ENCODE results near the gene RUFY4.

GRCh38 chr2:218093879-218094278 is 24.8 kb downstream of the RUFY4 start:
- TF ChIP-seq EP300 (IDR thresholded peaks at IDR 0.05) (no peak), CTCF (IDR thresholded peaks at IDR 0.05) (no peak), JUN (IDR thresholded peaks at IDR 0.05) (no peak), HDAC2 (IDR thresholded peaks at IDR 0.05) (no peak), GATA3 (IDR thresholded peaks at IDR 0.05; ENCODE audit: borderline replicate concordance) (no peak), ZFP36 (IDR thresholded peaks at IDR 0.05; ENCODE audit: borderline replicate concordance, partially characterized antibody) (no peak), RAD21 (conservative IDR thresholded peaks at IDR 0.05 in 1 of 2, IDR thresholded peaks at IDR 0.05 in 1 of 2) (no peak), CEBPB (IDR thresholded peaks at IDR 0.05) (no peak)
- TF ChIP-seq, protein P1, sequence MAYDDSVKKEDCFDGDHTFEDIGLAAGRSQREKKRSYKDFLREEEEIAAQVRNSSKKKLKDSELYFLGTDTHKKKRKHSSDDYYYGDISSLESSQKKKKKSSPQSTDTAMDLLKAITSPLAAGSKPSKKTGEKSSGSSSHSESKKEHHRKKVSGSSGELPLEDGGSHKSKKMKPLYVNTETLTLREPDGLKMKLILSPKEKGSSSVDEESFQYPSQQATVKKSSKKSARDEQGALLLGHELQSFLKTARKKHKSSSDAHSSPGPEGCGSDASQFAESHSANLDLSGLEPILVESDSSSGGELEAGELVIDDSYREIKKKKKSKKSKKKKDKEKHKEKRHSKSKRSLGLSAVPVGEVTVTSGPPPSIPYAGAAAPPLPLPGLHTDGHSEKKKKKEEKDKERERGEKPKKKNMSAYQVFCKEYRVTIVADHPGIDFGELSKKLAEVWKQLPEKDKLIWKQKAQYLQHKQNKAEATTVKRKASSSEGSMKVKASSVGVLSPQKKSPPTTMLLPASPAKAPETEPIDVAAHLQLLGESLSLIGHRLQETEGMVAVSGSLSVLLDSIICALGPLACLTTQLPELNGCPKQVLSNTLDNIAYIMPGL (CRISPR knock-in tag; IDR thresholded peaks at IDR 0.05; ENCODE audit: borderline replicate concordance), result no peak

All from A549 (cell line).